NCI-H146 treated with DMSO at 0.1 percent for 48 hours (cell line): ENCODE measurements around the gene BAIAP3.

Source experiments
- DNase-seq: peaks from one replicate; lab custom pipeline; 2025; ENCODE audit not compliant: unreplicated experiment; lab: John Stamatoyannopoulos, UW

BAIAP3 gene

GRCh38 chr16:1362807-1363206 is 29.4 kb downstream of the BAIAP3 start:
- DNase-seq: no peak

DNA sequence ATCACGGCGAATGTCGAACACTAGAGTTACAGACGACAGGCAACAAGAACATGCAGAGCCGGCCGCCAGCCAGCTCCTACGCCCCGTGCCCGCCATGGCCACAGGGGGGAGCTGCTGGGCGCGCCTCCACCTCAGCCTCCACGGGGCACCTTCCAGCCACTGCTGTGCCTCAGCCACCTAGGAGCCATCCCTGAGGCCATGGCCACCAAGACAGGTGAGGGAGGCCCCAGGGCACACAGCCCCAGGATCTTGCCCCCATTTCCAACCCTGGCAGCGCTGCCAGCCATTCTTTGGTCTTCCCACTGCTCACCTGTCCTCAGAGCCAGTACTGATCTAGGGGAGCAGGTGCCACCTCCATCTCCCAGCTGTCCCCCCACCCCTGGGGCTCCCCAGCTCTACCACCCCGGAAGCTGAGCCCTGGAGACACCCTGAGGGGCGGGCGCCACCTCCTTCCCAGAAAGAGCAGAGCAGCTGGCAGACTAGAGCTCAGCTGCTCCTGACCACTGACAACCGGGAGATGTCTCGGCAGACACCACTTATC is 30.1 kb downstream of the BAIAP3 start:
- peak; percentile 28 for DNase-seq

DNA sequence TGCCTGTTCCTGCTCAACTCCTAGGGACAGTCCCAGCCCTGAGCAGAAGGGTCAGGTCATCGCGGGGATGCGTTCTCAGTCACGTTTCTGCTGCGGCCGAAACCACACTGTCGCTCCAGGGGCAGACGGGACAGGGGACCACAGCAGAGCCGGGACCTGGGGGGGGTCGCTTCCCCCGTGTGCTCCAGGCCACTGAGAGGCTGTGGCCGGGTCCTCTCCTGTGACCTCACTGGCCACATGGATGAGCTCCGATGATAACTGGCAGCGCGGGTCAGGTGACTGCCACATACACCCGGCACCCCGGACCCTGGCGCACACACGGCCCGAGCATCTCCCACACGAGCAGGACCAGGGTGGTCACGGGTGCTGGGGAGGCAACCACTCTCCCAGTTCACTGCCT is 31.1 kb downstream of the BAIAP3 start:
- DNase-seq: no peak

DNA sequence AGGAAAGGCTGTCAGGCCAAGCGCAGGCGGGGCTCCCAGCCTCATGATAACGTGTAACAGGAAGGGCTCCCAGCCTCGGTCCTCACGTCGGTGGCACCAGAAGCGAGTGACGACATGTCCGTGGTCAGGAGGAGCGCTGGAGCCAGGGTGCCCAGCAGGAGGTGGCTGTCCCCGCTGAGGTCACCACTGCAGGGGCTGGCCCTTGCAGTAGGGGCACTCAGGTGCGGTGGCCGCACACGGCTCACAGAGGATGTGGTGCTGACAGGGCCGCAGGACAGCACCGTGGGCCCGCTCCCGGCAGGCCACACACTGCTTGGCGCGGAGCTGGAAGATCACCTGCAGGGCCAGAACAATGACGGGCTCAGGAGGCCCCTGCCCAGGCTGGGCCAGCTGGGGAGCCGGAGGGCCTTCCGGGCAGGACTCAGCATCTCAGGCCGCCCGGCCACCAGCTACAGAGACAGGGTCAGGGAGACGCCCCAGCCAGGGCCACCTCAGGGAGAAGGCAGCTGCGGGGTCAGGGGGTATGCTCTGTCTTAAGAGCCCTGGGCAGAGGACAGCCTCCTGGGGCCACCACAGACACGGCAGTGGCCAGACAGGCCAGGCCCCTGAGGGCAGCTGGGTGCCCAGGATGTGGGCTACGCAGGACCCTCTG is 32.7 kb downstream of the BAIAP3 start:
- no peak for DNase-seq

- DNase-seq: no peak
These were observed 33.4 kb downstream of the BAIAP3 start for GRCh38 chr16:1366712-1367299.

DNA sequence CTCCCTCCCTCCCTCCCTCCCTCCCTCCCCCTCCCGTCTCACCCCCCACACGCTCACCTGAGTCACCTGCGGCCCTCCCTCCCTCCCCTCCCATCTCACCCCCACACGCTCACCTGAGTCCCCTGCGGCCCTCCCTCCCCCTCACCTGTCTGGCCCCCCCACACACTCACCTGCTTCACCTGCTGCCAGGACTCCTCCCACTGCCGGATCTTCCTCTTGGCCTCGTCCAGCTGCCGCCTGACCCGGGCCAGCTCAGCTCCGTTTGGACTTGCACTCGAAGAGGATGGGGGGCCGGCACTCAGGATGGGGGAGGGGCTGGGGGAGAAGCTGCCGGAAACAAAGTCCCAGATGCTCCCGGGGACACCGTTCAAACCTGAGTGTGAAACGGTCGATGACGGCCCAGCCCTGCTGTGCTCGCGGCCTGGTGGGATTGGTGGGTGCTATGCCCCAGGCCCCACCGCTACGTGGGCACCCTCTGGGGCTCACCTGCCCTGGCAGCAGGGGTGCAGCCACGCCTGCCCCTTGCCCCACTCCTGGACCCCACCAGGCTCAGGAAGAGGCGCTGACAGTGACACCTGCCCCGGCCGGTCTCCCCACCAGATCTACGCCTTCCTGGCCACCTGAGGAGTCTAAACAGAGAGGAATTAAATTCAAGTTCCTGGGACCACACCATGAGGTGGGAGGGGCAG is 34.2 kb downstream of the BAIAP3 start:
- DNase-seq: no peak

DNA sequence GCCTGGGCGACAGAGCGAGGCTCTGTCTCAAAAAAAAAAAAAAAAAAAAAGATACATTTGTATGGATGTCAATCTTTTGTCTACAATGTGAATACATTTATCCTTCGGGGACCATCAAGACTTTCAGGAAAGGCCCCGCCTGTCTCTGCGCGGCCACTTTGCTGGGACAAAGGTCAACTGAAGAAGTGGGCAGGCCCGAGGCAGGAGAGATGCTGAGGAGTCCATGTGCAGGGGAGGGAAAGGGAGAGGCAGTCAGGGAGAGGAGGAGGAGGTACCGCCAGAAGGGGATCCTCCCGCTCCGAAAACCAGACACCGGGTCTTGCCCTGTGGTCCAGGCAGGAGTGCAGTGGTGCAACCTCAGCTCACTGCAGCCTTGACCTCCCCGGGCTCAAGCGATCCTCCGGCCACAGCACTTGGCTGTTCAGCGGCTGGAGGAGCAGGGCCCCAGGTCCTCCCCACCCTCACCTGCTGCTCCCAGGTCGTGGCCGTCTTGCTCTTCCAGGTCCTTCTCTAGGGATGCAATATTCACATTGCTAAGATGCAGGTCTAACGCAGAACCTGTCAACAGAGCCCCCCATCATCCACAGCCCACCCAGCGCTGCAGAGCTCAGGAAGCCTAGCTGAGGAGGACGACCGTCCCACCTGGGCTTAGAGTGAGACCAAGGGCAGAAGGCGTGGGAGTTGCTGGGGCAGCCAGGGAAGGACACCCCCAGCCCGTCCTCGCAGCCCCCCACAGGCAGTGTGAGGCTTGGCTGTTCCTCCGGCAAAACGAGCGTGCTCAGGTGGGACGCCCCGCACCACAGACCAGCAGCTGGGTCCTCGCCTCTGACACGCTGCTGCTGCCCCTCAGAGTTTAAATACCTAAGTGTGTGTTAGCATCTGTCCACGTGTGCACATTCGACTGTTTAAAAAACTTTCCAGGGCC is 37.9 kb downstream of the BAIAP3 start:
- no peak for DNase-seq

- no peak for DNase-seq
These were observed 39.0 kb downstream of the BAIAP3 start for GRCh38 chr16:1372292-1372950.

GRCh38 chr16:1374418-1375297 is 41.2 kb downstream of the BAIAP3 start:
- DNase-seq: no peak

DNA sequence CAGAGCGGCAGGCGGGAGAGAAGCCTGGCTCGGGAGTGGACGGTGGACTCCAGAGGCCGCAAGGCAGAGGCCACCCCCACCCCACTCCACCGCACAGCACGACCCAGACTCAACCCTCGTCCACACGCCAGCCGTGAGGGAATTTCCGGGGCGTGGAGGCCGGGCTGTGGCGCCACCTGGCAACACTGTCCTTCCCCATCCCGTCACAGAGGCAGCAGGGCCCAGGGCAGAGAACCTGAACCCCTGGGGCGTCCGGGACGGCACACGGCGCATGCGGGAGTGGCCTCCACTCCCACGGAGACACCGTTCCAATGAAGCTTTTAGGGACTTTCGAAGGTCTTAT is 41.8 kb downstream of the BAIAP3 start:
- no peak for DNase-seq

DNA sequence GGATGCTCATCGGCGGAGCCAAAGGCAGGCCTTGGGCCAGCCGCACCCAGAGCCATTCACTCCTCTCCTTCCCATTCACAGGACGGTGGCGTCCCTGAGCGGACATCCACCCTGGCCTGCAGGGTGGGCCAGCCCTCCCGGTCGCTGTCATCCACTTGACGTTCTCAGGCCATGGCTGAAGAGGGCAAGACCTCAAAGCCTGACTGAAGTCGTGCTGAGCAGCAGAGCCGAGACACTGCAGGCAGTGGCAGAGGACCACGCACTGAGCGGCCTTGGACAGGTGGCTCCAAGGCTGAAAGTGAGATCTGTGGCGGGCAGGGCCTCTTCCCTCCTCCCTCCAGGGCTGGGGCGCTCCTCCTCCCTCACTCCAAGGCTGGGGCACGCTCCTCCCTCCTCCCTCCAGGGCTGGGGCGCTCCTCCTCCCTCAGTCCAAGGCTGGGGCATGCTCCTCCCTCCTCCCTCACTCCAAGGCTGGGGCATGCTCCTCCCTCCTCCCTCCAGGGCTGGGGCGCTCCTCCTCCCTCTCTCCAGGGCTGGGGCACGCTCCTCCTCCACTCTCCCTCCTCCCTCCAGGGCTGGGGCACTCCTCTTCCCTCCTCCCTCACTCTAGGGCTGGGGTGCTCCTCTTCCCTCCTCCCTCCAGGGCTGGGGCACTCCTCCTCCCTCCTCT is 42.4 kb downstream of the BAIAP3 start:
- DNase-seq: no peak

GRCh38 chr16:1377406-1378010 is 44.1 kb downstream of the BAIAP3 start:
- no peak for DNase-seq

- no peak for DNase-seq
These were observed 44.8 kb downstream of the BAIAP3 start for GRCh38 chr16:1378087-1378803.

- no peak for DNase-seq
These were observed 45.4 kb downstream of the BAIAP3 start for GRCh38 chr16:1378804-1379303.

GRCh38 chr16:1379304-1380076 is 46.0 kb downstream of the BAIAP3 start:
- DNase-seq: no peak

DNA sequence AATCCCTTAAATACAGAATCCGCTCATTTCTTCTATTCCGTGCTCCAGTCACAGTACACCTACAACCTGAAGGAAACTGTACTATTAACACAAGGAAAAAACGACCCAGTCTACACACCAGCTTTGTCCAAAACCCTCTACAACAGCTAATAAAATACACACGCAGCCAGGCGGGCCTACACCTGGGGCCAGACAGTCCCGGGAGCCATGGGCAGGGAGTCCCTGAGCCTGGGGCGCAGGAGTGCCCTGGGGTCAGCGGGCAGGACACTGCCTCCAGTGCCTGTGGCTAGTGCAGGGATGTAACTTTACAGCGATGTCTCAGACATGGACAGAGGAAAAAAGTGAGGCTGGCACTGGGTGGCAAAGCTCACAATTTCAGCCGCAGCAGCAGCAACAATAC is 46.8 kb downstream of the BAIAP3 start:
- DNase-seq: no peak
